ENCODE data around the gene CD302.
A peak's percentile ranks its signal among the peaks of the same experiment; 100 is the strongest.

Gene CD302

DNA sequence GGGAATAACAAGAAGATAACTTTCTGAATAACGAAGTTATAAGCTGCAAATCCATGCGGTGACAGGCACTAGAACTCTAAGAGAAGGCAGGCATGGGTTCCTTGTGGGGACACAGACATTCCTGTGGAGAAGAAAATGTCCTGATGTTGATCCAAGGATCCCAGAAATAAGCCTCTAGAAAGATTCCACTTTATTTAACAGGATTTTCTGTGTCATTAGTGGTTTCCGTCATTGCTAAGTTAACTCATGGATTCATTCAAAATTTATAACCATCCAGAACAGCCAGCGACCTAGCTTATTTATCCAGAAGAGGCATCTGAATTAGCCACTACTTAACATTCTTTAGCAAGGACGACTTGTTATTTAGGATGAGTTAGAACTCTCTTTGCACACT, 10.0 kb upstream of the CD302 start:
- Histone ChIP-seq H3K4me3 (replicated peaks; ENCODE audit: low read depth, low read length) (no peak overlapping the region), H3K27me3 (replicated peaks; ENCODE audit: control insufficient read depth, insufficient read depth, low read length) (no peaks in the 10 kb centered on the region), H3K36me3 (ENCODE audit: control insufficient read depth, insufficient read depth, low read length) (peaks cover 3% of the 10 kb centered on the region)
- TF ChIP-seq CTCF (IDR thresholded peaks at IDR 0.05; ENCODE audit: insufficient read depth, low read length, poor library complexity, severe bottlenecking): no peak
- DNase-seq (ENCODE audit: extremely low read depth, insufficient read length): no peak

DNA sequence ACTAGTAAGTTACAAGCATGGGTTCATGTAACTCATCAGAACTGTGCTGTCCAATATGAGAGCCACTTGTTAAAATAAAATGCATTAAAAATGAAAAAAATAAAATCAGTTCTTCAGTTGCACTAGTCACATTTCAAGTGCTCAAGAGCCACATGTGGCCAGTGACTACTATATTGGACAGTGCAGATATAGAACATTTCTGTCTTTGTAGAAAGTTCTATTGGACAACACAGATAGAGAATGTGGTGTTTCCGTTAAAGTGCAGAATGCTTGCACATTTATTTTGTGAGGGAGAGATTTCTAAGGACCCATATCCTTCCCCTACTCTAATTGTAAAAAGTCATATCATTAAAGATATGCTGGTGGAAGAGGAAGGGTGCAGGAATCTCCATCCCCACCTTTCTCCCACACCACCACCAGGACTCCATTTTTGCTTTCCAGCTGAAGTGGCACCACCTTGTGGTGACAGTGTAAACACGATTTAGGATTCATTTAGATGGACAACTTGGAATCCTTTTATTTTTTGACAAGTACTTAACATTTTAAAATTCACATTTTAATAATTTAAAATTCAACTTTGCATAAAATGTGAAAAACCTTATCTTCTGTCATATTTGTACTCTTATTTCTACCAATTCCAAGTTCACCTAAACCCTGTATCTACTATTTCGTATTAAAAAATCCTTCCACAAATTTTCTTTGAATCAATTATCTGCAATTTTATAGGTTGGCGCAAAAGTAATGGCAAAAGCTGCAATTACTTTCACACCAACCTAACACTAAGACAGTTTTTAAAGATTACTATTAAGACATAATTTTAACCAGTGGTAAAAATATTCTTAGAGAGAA, 9.4 kb upstream of the CD302 start:
- no peak for DNase-seq (ENCODE audit: extremely low read depth, insufficient read length)
- Histone ChIP-seq H3K4me3 (replicated peaks; ENCODE audit: low read depth, low read length) (no peak overlapping the region), H3K27me3 (replicated peaks; ENCODE audit: control insufficient read depth, insufficient read depth, low read length) (no peaks in the 10 kb centered on the region), H3K36me3 (ENCODE audit: control insufficient read depth, insufficient read depth, low read length) (peaks cover 3% of the 10 kb centered on the region)
- TF ChIP-seq CTCF (IDR thresholded peaks at IDR 0.05; ENCODE audit: insufficient read depth, low read length, poor library complexity, severe bottlenecking): peak; percentile 65

DNA sequence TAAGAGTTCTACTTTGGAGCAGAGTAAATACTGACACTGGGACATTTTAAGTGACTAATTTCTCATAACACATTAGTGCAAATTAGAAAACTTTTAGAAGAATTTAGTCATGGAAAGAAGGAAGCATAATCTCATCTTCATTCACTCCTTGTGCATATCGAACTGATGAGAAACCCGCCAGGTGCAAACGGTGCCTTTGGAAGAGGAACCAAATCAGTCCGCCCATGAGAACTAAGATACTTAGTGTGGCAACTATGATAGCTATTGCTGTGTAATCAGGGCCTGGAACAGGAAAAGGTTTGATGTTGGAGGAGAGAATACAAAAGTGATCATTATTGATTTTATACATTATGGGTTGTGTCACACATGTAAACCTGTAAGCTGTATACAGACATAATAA, 6.9 kb upstream of the CD302 start:
- DNase-seq (ENCODE audit: extremely low read depth, insufficient read length): no peak
- TF ChIP-seq CTCF (IDR thresholded peaks at IDR 0.05; ENCODE audit: insufficient read depth, low read length, poor library complexity, severe bottlenecking): no peak
- H3K27me3 ChIP-seq (replicated peaks; ENCODE audit: control insufficient read depth, insufficient read depth, low read length): no peaks in the 10 kb centered on the region
- H3K4me3 ChIP-seq (replicated peaks; ENCODE audit: low read depth, low read length): no peak overlapping the region
- peaks cover 3% of the 10 kb centered on the region for H3K36me3 ChIP-seq (ENCODE audit: control insufficient read depth, insufficient read depth, low read length)

DNA sequence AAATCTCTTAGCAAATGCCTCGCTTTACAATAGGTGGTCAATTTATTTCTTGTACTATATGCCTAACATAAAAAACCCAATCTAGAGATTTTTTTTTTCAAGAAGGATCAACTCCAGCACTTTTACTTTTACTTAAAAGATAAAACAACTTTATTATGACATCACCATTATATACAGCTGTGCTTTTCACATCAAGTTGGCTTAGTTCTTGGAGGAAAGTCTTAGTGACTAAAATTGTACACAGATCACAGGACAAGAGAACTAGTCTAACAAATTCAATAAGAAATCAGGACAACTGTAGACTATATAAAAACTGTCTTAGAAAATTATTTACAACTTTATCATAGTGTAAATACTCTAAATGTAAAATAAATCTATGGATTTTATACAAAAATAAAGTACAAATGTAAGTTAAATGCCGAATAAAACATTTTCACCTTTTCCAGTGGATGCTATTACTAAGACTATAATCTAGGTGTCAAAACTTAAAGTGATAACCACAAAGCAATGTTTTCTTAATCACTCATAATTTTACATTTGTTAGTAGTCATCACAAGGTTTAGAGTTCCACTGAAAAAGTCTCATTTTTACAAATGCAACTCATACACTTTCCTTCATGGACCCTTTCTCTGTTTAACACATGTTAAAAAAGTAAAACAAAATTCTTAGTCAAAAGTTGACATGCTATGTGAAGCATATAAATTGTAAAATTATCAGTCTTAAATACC, 5.4 kb upstream of the CD302 start:
- Histone ChIP-seq H3K27me3 (replicated peaks; ENCODE audit: control insufficient read depth, insufficient read depth, low read length) (no peaks in the 10 kb centered on the region), H3K4me3 (replicated peaks; ENCODE audit: low read depth, low read length) (no peak overlapping the region), H3K36me3 (ENCODE audit: control insufficient read depth, insufficient read depth, low read length) (peaks cover 3% of the 10 kb centered on the region)
- DNase-seq (ENCODE audit: extremely low read depth, insufficient read length): no peak
- TF ChIP-seq CTCF (IDR thresholded peaks at IDR 0.05; ENCODE audit: insufficient read depth, low read length, poor library complexity, severe bottlenecking): no peak

- H3K36me3 ChIP-seq (ENCODE audit: control insufficient read depth, insufficient read depth, low read length): peaks cover 3% of the 10 kb centered on the region
- no peak for TF ChIP-seq CTCF (IDR thresholded peaks at IDR 0.05; ENCODE audit: insufficient read depth, low read length, poor library complexity, severe bottlenecking)
- DNase-seq (ENCODE audit: extremely low read depth, insufficient read length): no peak
- H3K27me3 ChIP-seq (replicated peaks; ENCODE audit: control insufficient read depth, insufficient read depth, low read length): no peaks in the 10 kb centered on the region
- no peak overlapping the region for H3K4me3 ChIP-seq (replicated peaks; ENCODE audit: low read depth, low read length)
These were observed 4.7 kb upstream of the CD302 start for GRCh38 chr2:159802673-159803072.
